IPS-15b (cell line): Measurements from ENCODE around the gene TSPYL4.
"Not testable (repeated sequence)": the region's sequence is repeated elsewhere in the genome, so short reads cannot be mapped to it uniquely, and the experiment has no call there.

Experiments used
- H3K27me3 ChIP-seq: one replicate; pipeline ENCODE4 v1.6.1; 2013; ENCODE audit warnings: low read length; ENCODE audit not compliant: control insufficient read depth, insufficient read depth
- H3K36me3 ChIP-seq: one replicate; pipeline ENCODE4 v1.6.1; 2013; ENCODE audit warnings: low read length; ENCODE audit not compliant: control insufficient read depth, insufficient read depth
- H3K4me1 ChIP-seq: one replicate; pipeline ENCODE4 v1.6.1; 2013; ENCODE audit warnings: mild to moderate bottlenecking, low read length; ENCODE audit not compliant: control insufficient read depth, insufficient read depth
- H3K4me3 ChIP-seq: one replicate; pipeline ENCODE4 v1.5.1; 2013; ENCODE audit warnings: low read depth, low read length
- H3K9ac ChIP-seq: one replicate; pipeline ENCODE4 v1.6.1; 2013; ENCODE audit warnings: low read depth, mild to moderate bottlenecking, low read length
- H3K9me3 ChIP-seq: one replicate; pipeline ENCODE4 v1.6.1; 2013; ENCODE audit warnings: mild to moderate bottlenecking, low read length; ENCODE audit not compliant: control insufficient read depth, insufficient read depth

Gene TSPYL4

GRCh38 chr6:116284984-116285383 lies 31.1 kb upstream of the TSPYL4 start:
- H3K9ac ChIP-seq, H3K4me1 ChIP-seq, H3K9me3 ChIP-seq, H3K4me3 ChIP-seq, H3K27me3 ChIP-seq, H3K36me3 ChIP-seq: not testable (repeated sequence)

- Histone ChIP-seq H3K9me3 (no peaks in the 10 kb centered on the region), H3K9ac (no peak overlapping the region), H3K4me1 (peaks cover 5% of the 10 kb centered on the region), H3K36me3 (peaks cover 3% of the 10 kb centered on the region), H3K27me3 (no peaks in the 10 kb centered on the region), H3K4me3 (no peak overlapping the region)
Observed at GRCh38 chr6:116283191-116283590, 29.3 kb upstream of the TSPYL4 start.

GRCh38 chr6:116282698-116283097 lies 28.8 kb upstream of the TSPYL4 start:
- no peaks in the 10 kb centered on the region for H3K27me3 ChIP-seq
- no peaks in the 10 kb centered on the region for H3K9me3 ChIP-seq
- no peak overlapping the region for H3K4me3 ChIP-seq
- peaks cover 6% of the 10 kb centered on the region for H3K36me3 ChIP-seq
- peaks cover 6% of the 10 kb centered on the region for H3K4me1 ChIP-seq
- H3K9ac ChIP-seq: no peak overlapping the region

DNA sequence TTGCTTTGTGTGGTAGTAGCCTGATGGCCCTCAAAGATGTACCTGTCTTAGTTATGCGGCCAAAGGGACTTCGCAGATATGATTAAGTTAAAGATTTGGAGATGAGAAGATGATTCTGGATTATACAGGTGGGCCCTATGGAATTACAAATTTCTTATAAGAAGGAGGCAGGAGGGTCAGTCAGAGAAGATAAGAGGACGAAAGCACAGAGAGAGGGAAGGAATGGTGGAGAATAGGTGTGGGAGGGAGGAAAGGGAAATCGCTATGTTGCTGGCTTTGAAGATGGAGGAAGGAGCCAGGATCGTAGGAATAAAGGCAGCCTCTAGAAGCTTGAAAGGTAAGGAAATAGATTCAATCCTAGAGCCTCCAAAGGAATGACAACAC lies 27.1 kb upstream of the TSPYL4 start:
- Histone ChIP-seq H3K4me1 (peaks cover 16% of the 10 kb centered on the region), H3K9me3 (no peaks in the 10 kb centered on the region), H3K36me3 (peaks cover 6% of the 10 kb centered on the region), H3K27me3 (no peaks in the 10 kb centered on the region), H3K4me3 (no peak overlapping the region), H3K9ac (no peak overlapping the region)

DNA sequence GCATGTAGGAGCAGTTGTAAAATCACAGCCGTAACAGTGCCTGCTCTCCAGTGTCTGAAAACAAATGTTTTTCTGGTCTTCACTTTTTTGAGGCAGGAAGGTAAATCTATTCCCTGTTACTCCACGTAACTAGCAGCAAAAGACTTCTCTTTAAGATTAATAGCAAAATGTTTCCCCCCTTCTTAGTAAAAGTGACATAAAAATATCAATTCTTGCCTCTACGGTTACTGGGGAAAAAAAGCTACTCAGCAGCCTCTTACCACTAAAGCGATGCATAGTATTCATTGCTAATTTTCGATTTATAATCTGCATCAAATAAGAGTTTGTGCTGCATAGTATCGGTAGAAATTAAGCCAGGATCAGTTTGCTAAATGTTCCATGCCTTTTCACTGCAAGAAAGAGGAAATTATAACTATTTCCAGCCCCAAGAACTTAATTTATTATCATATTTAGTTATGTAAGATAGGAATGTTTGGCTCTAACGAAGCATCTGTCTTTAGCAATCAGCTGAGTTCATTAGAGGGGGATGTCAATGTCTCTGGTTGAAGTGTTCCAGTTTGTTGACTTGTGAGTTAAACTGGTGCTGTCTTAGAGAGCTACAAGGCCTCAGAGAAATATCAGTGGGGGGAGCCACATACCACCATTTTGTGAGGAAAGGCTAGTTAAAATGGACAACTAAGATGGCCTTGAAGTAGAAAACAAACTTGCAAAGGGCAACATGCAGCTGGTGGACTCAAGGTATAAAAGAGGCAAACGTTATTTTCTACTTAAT lies 26.5 kb upstream of the TSPYL4 start:
- Histone ChIP-seq H3K4me1 (peaks cover 16% of the 10 kb centered on the region), H3K9me3 (no peaks in the 10 kb centered on the region), H3K9ac (peak overlapping the region; percentile 74), H3K4me3 (peak overlapping the region; percentile 95), H3K36me3 (peaks cover 6% of the 10 kb centered on the region), H3K27me3 (no peaks in the 10 kb centered on the region)

GRCh38 chr6:116279232-116280160 lies 25.6 kb upstream of the TSPYL4 start, which contains the start of gene TSPYL1:
TSS of gene TSPYL1 (minus strand) at chr6:116279930. CDS start at chr6:116279830, 100 bp downstream.
- H3K4me1 ChIP-seq: peaks cover 16% of the 10 kb centered on the region
- H3K36me3 ChIP-seq: peaks cover 6% of the 10 kb centered on the region
- peak within 1 kb of the TSS; percentile 95 for H3K4me3 ChIP-seq
- H3K27me3 ChIP-seq: no peaks in the 10 kb centered on the region
- H3K9ac ChIP-seq: peak within 1 kb of the TSS; percentile 93
- H3K9me3 ChIP-seq: no peaks in the 10 kb centered on the region

DNA sequence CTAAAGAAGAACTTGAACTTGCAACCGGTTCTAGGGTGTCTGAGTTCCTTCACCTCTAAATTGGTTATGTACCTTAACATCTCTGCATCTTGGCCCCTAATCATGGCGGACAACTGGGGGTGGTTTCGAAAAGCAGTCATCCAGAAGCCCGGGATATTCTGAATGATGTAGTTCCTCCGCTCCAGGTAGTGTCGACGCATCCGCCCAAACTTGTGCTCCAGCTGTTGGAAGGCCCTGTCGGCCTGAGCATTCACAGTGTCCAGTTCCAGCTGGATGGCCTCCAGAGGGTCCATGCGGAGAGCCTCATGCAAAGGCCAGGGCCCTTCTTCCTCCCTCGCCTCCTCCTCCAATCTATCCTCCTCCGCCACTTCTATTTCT lies 25.0 kb upstream of the TSPYL4 start:
- Histone ChIP-seq H3K36me3 (peaks cover 6% of the 10 kb centered on the region), H3K4me1 (peaks cover 16% of the 10 kb centered on the region), H3K9me3 (no peaks in the 10 kb centered on the region), H3K9ac (peak overlapping the region; percentile 93), H3K4me3 (peak overlapping the region; percentile 95), H3K27me3 (no peaks in the 10 kb centered on the region)

DNA sequence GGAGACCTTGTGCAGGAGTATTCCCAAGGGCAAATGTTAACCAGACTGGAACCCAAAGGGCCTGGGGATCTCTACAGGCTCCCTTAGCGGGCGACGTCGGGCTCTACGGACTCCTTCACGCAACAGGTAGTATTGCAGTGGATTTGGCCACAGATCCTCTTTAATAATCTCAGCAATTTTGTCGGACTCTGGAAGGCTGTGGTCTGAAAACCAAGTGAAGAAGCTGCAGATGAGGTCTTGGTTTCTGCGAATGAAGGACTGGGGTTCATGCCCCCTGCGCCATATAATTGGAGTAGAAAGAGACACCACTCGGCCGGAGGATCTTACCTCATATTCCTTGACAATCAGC lies 24.6 kb upstream of the TSPYL4 start:
- no peaks in the 10 kb centered on the region for H3K27me3 ChIP-seq
- peaks cover 16% of the 10 kb centered on the region for H3K4me1 ChIP-seq
- H3K9ac ChIP-seq: no peak overlapping the region
- peaks cover 6% of the 10 kb centered on the region for H3K36me3 ChIP-seq
- H3K4me3 ChIP-seq: peak overlapping the region; percentile 95
- no peaks in the 10 kb centered on the region for H3K9me3 ChIP-seq

- peak overlapping the region; percentile 30 for H3K4me3 ChIP-seq
- H3K27me3 ChIP-seq: no peaks in the 10 kb centered on the region
- peak overlapping the region; percentile 1 for H3K9ac ChIP-seq
- H3K9me3 ChIP-seq: no peaks in the 10 kb centered on the region
- peaks cover 20% of the 10 kb centered on the region for H3K4me1 ChIP-seq
- H3K36me3 ChIP-seq: peaks cover 6% of the 10 kb centered on the region
Observed at GRCh38 chr6:116277124-116277523, 23.2 kb upstream of the TSPYL4 start.

- Histone ChIP-seq H3K4me3 (no peak overlapping the region), H3K4me1 (peaks cover 19% of the 10 kb centered on the region), H3K27me3 (no peaks in the 10 kb centered on the region), H3K9ac (no peak overlapping the region), H3K9me3 (no peaks in the 10 kb centered on the region), H3K36me3 (no peaks in the 10 kb centered on the region)
Observed at GRCh38 chr6:116271149-116271708, 17.4 kb upstream of the TSPYL4 start.

DNA sequence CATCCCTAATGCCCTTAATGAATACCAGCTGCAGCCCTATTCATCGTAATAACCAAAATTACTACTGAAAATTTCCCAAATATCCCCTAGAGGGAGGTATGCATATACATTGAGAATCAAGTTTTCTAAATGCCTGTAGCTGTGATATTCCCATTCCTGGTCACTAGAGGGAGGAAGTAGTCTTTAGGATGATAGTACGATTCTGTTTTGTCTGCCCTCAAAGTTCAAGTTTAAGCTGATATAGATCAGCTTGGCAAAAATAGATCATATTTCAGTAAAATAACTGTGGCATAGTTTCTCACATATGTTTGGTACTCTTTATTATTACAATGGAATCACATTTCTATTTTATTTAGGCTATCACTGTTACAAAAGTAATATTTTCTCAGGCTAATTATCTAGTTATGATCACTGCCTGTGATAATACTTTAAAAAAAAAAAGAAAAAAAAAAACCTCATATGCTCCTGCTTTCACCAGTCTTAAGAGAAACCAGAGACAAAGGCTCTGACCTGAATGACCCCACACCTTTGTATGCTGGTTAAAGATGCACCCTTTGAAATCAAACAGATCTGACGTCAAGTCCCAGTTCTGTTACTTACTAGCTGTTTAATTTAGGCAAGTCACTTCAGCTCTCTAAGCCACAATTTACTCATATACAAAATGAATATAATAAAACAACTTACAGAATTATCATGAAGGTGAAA lies 14.9 kb upstream of the TSPYL4 start:
- Histone ChIP-seq H3K4me1 (peaks cover 16% of the 10 kb centered on the region), H3K27me3 (no peaks in the 10 kb centered on the region), H3K9ac (no peak overlapping the region), H3K36me3 (no peaks in the 10 kb centered on the region), H3K9me3 (no peaks in the 10 kb centered on the region), H3K4me3 (no peak overlapping the region)
